Mucosa of gallbladder (tissue), 1 donor: ENCODE data around the gene ZSWIM6. TPM values are rescaled to one million over a fixed set of nuclear protein-coding genes. Genes with fewer than 3 reads are reported as not detected.
"Not testable (repeated sequence)": the region's sequence is repeated elsewhere in the genome, so short reads cannot be mapped to it uniquely, and the experiment has no call there.

Experiments
- DNase-seq: peaks from one replicate; pipeline ENCODE4 v3.0.0-alpha.2; 2020; ENCODE audit warnings: low spot score
- total RNA-seq: library from RNA; stranded (reverse); gene quantifications from one replicate; pipeline ENCODE4 v1.2.1, GENCODE V29; 2021
- donor health status: DM: no; HTN: no; CAD: no.

ZSWIM6 gene
- total RNA-seq, 1 donor from 2014 or later: 23.5 TPM

DNA sequence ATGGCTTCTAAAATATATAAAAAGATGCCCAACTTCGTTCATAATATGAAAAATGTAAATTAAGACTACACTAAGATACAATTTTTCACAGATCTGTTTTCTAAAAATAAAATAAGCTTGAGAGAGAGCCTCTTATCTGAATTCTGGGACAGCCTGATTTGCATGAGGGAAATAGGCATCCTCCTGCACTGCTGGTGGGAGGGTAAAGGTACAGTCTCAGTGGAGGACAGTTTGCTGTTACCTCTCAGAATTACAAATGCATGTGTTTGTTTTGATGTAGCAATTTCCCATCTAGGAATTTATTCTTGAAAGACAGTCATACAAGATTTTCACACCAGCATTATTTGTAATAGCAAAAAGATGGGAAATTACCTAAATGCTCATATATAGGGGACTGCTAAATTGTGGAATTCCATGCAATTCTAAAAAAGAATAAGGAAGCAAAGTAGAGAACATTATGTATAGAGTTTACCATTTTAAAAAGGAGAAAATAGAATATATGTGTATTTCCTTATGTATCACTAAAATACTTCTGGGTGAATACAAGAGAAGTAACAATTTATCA is 75.7 kb downstream of the ZSWIM6 start:
- DNase-seq: no peak

DNA sequence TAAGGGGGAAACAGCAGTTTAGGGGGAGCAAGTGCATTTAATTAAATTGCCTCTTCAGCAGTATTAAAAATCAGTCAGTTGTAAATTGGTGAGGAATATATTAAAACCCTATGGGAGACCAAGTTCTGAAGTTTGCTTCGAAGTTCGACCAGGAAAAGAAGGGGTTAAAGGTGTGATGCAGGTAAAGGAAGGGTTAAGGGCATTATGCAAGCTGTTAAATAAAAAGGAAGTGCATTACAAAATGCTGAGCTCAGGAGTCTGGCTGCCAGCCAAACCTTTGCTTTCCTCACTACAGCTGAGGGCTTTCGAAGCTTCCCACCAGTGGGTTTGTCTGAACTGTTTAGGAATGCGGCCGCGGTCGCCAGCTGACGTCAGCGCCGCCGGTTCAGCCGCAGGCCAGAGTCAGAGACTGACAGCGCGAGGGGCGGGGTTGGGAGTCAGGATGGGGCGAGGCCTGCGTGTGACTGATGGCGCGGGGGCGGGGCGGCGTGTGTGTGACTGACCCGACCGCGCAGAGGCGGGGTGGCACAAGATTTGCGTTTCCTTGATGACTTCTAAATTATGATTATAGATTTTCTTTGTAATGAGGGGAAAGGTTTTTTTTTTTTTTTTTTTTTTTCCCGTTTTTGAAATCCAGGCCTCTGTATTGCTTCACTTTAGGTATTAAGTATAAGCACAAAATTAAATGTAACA is 76.6 kb downstream of the ZSWIM6 start:
- DNase-seq: peak; percentile 99

DNA sequence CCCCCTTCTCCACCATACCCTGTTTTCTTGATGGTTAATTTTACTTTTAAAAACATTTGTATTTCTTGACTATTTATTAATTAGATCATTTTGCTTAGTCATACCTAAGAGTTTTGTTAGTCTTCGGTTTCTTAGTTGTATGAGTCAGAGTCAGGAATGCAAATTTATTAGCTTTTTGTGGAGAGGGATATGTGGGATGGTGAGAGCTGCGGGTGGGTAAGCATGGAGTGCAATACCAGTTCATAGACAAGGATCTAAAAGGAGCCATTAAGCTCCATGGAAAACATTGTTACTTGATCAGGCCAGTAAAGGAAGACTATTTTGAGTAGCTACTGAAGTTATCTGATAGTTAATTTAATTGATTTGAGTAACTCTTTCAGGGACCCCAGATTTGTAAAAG is 77.5 kb downstream of the ZSWIM6 start:
- no peak for DNase-seq

DNA sequence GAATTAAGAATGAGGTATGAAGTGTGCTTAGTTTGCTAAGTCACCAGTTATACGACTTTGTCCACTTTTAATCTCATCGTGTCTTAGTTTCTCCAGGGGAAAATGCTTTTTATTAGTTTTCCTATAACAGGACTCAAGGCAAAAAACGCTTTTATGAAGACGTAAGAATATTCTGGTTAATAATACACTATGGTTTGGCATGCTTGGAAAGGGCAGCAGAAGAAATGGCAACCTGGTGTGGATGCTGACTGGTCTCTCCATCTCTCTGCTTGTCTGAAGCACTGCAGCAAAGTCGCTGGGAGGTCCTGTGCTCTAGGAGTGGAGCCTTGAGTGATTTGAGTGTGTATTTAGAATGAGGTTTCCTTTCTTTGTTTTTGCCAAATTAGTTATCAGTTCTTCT is 78.8 kb downstream of the ZSWIM6 start:
- no peak for DNase-seq

DNA sequence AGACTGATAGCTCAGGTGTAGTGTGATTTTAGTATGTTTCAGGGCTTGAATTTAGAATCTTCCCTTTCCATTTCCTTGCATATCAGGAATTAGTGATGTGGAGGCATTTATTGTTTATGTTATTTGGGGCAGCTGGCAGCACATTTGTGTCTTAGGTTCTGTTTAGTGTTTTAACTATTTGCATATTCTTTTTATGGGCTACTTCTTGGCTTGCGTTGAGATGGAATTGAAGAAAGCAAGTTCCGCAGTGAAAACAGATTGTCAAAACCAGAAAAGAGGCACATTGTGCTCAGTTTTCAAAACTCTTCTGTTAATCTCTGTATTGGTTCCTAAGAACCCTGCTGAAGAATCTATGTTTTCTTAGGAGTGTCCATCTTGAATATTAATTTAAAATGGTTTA is 80.3 kb downstream of the ZSWIM6 start:
- DNase-seq: no peak

DNA sequence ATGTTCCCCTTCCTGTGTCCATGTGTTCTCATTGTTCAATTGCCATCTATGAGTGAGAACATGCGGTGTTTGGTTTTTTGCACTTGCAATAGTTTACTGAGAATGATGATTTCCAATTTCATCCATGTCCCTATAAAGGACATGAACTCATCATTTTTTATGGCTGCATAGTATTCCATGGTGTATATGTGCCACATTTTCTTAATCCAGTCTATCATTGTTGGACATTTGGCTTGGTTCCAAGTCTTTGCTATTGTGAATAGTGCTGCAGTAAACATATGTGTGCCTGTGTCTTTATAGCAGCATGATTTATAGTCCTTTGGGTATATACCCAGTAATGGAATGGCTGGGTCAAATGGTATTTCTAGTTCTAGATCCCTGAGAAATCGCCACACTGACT is 81.1 kb downstream of the ZSWIM6 start:
- not testable (repeated sequence) for DNase-seq

DNA sequence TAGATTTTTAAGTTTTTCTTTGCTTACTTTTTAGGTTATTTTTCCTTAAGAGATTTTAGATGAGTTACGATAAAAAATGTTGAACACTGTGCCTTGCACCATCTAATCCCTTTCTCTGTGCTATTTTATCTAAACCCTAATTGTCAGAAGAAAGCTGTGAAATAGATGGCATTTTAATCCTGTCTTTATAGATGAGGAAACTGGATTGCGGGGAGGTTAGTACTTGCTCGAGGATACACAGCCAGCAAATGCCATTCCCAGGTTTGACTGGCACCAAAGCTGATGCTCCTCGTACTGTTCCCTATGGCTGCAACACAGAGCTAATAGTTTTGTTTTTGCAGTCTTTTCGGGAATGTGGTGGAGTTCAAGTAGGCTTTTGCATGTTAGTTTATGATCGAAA is 82.7 kb downstream of the ZSWIM6 start:
- DNase-seq: no peak

DNA sequence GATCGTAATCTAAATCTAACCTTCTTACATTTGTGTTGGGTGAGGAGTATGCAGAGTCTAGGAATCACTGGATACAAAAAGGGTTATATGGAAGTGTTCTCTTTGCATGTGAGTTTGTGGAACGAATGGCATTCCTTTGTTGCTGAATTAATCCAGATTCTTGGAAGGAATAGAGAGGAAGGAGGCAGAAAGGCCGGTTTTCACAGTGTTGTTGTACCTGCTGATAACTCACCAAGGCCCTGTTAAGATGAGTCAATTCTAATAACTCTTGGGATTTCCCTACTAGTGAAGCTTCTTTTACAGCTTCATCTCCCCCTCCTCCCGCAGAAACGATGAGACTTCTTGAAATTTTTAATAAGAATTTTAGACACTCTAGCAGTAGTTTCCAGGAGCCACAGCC is 84.0 kb downstream of the ZSWIM6 start:
- no peak for DNase-seq

DNA sequence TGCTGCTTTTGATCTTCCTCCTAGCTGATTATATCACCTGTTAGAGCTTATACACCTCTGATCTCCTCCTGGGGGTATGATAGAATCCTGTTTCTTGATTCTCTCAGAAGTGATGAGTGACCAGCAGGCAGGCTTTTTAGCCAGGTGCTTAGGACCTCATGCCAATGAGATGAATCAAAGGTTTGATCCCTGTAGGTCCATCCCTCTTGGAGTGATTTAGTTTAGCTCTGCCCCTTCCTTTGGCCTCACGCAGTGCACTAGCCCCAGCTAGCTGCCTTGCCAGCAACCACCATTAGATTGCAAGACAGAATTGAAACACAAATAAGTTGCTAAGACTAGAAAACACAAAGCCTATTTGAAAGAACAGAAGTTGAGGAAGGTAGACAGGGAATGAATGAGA is 84.4 kb downstream of the ZSWIM6 start:
- DNase-seq: no peak

DNA sequence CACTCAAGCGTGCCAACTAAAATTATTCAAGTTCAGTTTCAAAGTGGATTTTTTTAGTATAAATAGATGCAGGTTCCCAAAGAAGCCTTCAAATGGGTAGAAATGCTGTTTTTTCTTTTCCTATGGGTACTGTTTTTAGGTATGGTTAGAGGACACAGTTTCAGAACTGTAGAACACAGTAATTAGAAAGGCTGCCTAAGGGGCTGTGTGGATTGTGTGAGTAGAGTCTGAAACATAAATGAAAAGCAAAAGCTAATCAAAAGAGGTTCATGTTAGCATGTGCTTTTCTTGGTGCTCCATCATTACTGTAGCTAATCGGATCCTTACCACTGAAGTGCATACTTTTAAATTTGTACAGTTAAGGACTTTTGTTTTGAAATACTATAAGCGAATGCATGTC is 85.3 kb downstream of the ZSWIM6 start:
- DNase-seq: no peak

DNA sequence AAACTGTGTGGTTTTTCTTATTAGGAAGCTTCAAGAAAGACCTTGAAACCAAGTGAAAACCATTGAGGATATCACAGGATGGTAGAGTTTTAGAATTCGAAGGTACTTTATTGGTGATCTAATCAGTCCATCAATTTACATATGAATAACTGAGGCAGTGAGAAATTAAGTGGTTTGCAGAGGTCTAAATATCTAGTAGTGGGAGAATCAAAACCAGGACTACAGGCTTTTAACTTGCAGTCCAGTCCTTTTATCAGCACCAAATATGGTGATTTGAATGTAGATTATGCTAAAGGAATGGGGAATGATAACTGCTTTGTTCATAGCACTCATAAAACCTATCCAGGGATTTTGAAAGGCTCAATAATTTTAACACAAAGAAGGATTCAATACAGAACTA is 85.8 kb downstream of the ZSWIM6 start:
- no peak for DNase-seq

DNA sequence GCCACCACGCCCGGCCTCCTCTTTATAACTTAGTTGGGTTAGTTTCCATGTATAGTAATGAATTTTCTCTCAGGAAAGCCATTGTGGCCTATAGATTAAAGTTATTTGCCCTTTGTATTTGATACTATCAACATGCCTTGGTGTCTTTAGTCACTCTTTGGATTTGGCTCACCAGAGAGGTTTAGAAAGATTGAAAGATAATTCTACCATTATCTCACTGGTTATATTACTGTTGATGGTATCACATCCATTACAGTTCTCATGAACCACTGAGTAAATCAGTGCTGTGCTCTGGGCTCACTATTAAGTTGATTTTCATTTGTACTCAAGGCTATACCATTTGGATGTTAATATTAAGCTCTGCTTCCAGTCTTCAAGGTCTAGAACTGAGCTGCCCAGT is 87.0 kb downstream of the ZSWIM6 start:
- no peak for DNase-seq

DNA sequence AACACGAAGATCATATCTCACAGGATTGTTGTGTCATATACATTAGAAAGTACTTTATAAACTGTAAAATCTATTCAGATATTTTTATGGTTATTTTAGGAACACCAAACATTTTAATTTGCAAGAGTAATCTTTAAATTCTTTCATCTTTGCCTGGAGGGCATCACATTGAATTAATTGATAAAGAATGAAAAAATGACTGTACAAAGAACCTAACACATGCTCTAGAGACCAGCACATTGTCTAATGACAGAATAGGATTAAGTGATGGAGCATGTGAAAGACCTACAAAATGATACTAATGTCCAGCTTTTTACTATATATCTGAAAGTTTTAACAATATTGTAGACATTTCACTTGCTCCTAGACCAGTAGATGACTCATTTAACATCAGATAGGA is 88.0 kb downstream of the ZSWIM6 start:
- no peak for DNase-seq

DNA sequence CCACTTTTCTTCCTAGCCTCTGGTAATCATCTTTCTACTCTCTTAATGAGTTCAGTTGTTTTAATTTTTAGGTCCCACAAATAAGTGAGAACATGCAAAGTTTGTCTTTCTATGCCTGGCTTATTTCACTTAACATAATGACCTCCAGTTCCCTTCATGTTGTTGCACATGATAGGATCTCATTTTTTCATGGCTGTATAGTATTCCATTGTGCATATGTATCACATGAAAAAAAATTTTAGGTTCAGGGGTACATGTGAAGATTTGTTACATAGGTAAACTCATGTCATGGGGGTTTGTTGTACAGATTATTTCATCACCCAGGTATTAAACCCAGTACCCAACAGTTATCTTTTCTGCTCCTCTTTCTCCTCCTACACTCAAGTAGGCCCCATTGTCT is 89.2 kb downstream of the ZSWIM6 start:
- DNase-seq: not testable (repeated sequence)

DNA sequence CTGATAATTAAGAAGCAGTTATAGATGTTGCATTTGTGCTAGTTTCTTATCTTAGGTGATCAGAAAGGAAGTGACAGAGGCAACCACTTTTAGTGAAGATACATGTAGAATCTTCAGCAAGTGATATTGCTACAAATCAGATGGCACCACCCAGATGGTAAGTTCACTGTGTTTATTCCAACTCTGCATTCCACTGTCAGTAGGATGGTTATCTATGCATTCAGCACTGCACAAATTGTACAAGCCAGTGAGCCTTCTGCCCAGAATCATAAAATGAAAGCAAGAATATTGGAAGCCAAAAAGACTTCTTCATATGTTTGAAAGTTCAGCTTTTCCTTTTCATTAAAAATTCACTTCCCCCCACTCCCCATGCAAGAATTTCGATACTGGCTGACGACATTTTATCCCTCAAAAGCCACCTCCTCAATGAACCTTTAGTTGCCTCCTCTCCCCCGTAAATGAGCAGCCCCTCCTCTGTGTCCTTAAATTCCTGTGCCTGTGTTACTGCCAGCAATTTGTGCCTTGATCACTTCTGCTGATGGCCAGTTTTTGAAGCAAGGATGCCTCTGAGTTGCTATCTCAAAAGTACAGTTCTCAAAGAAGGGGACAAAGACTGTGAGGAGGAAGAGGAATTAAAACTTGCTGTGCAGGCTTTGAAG is 91.6 kb downstream of the ZSWIM6 start:
- no peak for DNase-seq

DNA sequence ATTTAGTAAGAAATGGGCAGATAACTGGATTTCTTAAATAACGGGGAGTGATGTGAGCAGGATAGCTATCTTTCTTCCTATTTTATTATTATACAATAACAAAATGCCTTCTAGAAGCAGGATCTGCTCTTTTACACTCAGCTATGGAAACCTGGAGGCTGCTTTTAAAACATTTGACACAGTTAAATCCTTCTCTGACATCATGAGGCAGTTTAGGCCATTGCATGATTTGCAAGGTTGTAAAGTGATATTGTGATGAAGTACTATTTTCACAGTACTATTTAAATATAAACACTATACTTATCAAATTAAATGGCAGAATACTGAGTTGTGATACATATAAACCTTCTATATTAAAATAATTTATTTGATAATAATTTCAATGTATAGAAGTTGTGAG is 93.9 kb downstream of the ZSWIM6 start:
- DNase-seq: no peak

DNA sequence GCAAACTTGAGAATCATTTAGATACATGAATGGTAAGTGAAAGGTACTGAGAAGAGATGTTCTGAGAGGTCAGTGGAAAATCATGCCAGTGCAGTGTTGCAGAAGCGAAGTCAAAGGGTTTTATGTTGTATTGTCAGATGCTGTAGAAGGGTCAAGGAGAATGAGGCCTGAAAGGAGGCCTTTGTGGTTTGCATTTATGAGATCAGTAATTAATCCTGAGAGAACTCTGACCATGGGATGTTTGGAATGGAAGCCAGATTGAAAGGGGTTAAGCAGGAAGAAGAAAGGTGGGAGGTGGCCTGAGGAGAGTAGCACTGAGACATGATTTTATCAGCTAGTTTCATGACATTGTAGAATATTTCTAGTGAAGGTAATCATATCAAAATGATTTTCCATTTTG is 97.8 kb downstream of the ZSWIM6 start:
- DNase-seq: no peak

DNA sequence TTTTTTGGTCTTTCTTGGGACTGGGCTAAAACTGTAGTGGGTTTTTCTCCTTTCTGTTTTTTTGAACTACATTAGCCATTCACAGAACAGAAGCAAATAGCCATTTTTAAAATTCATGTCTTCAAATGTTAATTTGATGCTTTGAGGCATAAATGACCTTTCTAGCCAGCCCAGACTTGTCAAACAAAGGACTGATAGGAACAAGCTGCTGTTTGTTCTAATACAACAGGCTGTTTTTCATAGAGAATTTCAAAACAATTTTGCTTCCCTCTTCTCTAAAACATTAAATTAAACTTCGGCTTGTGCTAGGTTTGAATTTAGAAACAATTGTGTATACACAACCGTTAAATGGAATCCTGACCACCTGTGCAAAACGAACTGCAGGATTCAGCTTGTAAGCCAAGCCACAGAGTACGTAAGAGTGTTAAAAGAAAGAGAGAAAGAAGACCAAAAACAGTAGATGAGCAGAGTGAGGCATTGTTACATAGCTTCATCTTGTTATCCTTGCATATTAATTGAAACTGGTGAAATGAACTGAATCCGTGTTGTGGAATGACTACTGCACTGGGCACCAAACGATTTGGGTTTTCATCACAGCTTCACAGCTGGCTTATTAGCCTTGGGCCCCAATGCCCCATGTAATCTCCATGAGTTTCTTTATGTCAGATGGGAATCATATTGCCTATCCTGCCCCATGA is 100.0 kb downstream of the ZSWIM6 start:
- no peak for DNase-seq

DNA sequence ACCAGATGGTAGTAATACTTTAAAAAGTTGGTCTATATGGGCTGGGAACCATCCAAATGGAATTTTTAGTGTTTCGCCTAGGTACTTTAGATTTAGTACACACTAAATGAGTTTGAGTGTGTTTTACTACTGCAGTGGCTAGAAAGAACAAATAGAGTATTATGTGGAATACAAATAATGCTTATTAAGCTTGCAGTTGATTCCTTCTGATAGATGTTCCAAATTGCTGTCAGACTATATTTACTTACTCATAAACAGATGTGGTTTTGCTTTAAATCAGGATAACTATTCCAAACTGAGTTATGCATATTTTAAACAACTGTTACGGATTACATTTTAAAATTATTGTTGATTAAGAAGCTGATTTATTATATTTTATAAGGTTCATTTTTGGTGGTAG is 103.3 kb downstream of the ZSWIM6 start:
- no peak for DNase-seq

DNA sequence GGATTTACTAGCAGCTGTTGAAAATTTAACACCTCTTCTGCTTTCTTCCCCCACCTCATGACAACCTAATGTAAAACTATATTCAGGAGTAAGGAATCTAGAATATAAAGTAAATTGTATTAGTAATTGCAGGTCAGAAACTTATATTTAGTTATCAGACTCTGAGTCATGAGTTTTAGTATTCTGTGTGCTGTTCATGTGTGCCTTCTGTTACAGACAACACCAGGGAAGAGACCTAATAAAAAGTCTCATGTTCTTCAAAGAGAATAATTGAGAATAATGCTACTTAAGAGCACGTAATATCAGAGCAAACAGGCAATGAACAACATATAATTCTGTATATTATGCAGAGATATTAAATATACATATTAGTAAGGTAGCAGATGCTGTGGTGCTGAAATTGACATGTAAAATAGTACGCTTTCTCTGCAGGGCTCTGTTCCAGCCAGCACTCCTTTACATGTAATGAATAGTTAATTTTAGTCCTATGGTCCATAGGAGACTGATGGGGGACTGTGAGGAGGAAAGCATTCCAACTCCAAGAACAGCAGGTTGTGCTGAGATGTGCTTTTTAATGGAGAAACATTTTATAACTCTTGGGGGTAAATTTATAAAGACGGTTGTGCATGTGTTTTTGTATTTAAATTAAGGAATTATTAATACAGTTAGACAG is 106.4 kb downstream of the ZSWIM6 start:
- DNase-seq: no peak

DNA sequence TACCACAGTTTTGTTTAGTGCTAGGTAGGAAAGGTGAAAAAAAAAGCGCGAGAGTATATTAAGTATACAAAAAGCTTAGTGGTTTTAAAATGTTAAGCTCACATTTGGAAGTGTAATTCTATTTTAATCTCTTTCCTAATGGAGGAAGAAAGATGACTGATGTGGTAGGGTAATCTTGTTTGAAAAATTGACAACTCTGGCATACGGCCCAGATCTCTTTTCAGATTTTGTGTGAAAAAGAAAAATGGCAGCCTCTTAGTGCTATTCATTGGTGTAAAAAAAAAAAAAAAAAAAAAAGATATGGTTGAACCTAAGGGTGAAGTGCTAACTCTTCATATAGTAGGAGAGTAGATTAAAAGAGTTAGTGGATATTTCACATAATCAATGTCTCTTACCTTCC is 108.0 kb downstream of the ZSWIM6 start:
- DNase-seq: no peak

DNA sequence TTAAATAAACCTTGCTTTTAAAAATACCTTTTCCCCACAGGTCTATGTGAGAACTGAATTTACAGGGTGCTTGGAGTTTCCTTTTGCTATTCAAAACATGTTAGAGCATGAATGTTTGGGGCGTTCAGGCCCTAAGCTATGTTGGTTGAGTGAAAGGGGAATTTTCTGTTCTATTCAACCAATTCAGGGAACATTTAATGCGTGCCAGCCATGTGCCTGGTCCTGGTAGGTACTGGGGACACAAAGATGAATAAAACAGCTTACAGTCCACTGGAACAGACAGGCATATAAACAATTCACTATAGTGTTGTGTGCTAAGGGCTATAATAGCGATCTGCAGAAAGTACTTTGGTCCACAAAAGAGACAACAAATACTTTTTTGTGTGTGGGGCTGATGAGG is 108.5 kb downstream of the ZSWIM6 start:
- no peak for DNase-seq
